ENCODE results near the gene DNAH2.

DNA sequence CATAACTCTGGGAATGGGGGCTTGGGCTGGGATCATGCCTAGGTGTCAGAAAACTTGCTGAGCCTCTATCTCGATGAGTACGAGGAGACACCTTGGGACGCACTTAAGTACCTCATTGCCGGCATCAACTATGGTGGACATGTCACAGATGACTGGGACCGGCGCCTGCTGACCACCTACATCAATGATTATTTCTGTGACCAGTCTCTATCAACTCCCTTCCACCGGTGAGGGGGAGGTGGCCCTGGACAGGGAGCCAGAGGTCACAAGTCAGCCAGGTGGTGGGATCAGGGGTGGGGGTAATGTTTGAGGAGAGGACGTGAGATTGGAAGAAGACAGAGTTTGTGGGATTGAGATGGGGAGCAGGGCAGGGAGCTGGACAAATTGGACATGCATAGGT lies 113.1 kb downstream of the DNAH2 start:
- TF ChIP-seq, protein P1, sequence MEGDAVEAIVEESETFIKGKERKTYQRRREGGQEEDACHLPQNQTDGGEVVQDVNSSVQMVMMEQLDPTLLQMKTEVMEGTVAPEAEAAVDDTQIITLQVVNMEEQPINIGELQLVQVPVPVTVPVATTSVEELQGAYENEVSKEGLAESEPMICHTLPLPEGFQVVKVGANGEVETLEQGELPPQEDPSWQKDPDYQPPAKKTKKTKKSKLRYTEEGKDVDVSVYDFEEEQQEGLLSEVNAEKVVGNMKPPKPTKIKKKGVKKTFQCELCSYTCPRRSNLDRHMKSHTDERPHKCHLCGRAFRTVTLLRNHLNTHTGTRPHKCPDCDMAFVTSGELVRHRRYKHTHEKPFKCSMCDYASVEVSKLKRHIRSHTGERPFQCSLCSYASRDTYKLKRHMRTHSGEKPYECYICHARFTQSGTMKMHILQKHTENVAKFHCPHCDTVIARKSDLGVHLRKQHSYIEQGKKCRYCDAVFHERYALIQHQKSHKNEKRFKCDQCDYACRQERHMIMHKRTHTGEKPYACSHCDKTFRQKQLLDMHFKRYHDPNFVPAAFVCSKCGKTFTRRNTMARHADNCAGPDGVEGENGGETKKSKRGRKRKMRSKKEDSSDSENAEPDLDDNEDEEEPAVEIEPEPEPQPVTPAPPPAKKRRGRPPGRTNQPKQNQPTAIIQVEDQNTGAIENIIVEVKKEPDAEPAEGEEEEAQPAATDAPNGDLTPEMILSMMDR (IDR thresholded peaks at IDR 0.05): no peak
- TF ChIP-seq POLR2A (IDR thresholded peaks at IDR 0.05) (no peak), POLR2AphosphoS5 (IDR thresholded peaks at IDR 0.05) (no peak)

All from prostate gland (tissue), 2 donors.